Right lobe of liver (tissue), 6 donors: ENCODE measurements around the gene MYO9A. TPM values are rescaled to one million over a fixed set of nuclear protein-coding genes. Genes with fewer than 3 reads are reported as not detected.

ENCODE experiments used
- ATAC-seq, 4 donors: fragments of 200-7000 bp; cut with Tn5 transposase; one replicate each; pipeline ENCODE4 v1.9.1; 2020; ENCODE audit warnings: mild to moderate bottlenecking in 4 of 4, moderate library complexity in 4 of 4
- DNase-seq, 3 donors: peaks; one replicate each; pipeline ENCODE4 v3.0.0-alpha.2; 2020
- H3K27ac ChIP-seq, 3 donors: fragments of 200-600 bp; one replicate each; pipeline ENCODE4 v1.8.0; 2022
- H3K27me3 ChIP-seq, 2 donors: fragments of 200-600 bp; one replicate each; pipeline ENCODE4 v1.8.0; 2022
- H3K36me3 ChIP-seq, 4 donors: fragments of 200-600 bp; sonication (generic) in 1 of 4; one replicate each; pipeline versions ENCODE4 v1.5.1 to v1.8.0; 2017 to 2022; ENCODE audit warnings: control low read depth in 1 of 4
- H3K4me1 ChIP-seq, 4 donors: fragments of 200-600 bp; sonication (generic) in 1 of 4; one replicate each; pipeline versions ENCODE4 v1.5.1 to v1.8.0; 2017 to 2022; ENCODE audit warnings: control low read depth in 1 of 4
- H3K4me3 ChIP-seq, 3 donors: fragments of 200-600 bp; one replicate each; pipeline ENCODE4 v1.8.0; 2022
- H3K9me3 ChIP-seq, 4 donors: fragments of 200-600 bp; sonication (generic) in 1 of 4; one replicate each; pipeline versions ENCODE4 v1.5.1 to v1.8.0; 2017 to 2022; ENCODE audit warnings: control low read depth in 1 of 4
- POLR2A ChIP-seq: fragments of 450-650 bp; IDR thresholded peaks from one replicate; pipeline ENCODE4 v1.6.1; 2017; ENCODE audit warnings: antibody characterized with exemption, mild to moderate bottlenecking
- WGBS: methylation state at CpG from one replicate; pipeline ENCODE4 v1.1.6; 2018; ENCODE audit warnings: low coverage, low lambda C conversion rate; ENCODE audit not compliant: insufficient coverage; ENCODE audit errors: missing lambda C conversion rate; 5-methylcytosine and 5-hydroxymethylcytosine counted together
- intact Hi-C, 2 donors: fragments of 100-400 bp; cut with DNase I; formaldehyde crosslinking; loops; one replicate each; pipeline versions ENCODE4 v1.11.2 to v1.14.1; 2022
- total RNA-seq, 6 experiments: library from RNA; depleted of rRNA in 2 of 6; stranded (reverse); fragments of >200 nt in 2 of 6; fragmentation: NEBNext Ultra II Directional in 3 of 6; extraction: Animal tissue kit (Norgen Biotek cat#: 25700) in 3 of 6; gene quantifications; one replicate each; pipeline versions ENCODE4 v1.1.0 to v1.2.4, GENCODE V29; 2016 to 2023
- TF ChIP-seq, protein P1 (sequence below), 4 donors: fragments of 200-600 bp in 3 of 4; fragments of 450-650 bp in 1 of 4; IDR thresholded peaks; one replicate each; pipeline versions ENCODE4 v1.5.1 to v1.8.0; 2016 to 2022; ENCODE audit warnings: antibody characterized with exemption in 4 of 4, mild to moderate bottlenecking in 2 of 4
- donor health status: DM: no; HTN: yes; CAD: no.
- donor health status: DM: no; HTN: no; CAD: no.
- donor health status: DM: no; HTN: no; CAD: no.
- donor health status: DM: no; HTN: yes; CAD: no.
- donor health status: DM: no; HTN: yes; CAD: no.

Gene MYO9A
- total RNA-seq, 6 experiments from 2014 or later = 5.6 to 10.4 (median 8.5) TPM

DNA sequence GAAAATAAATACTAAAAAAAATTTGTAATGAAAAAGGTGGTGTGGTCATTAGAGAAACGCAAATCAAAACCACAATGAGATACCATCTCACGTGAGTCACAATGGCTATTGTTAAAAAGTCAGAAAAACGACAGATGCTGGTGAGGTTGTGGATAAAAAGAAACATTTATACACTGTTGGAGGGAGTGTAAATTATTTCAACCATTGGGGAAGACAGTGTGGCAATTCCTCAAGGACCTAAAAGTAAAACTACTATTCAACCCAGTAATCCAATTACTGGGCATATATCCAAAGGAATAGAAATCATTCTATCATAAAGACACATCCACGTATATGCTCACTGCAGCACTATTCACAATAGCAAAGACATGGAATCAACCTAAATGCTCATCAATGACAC lies 120.3 kb downstream of the MYO9A start:
- Histone ChIP-seq H3K27me3 (no peaks in the 10 kb centered on the region), H3K27ac (no peak overlapping the region), H3K4me1 (no peaks in the 10 kb centered on the region), H3K9me3 (no peaks in the 10 kb centered on the region), H3K36me3 (peaks cover 0 to 3% (median 0%) of the 10 kb centered on the region in 4 donors), H3K4me3 (no peak overlapping the region)
- intact Hi-C loops = no loop called here
- DNase-seq (no peak), ATAC-seq (no peak)
- TF ChIP-seq, protein P1, sequence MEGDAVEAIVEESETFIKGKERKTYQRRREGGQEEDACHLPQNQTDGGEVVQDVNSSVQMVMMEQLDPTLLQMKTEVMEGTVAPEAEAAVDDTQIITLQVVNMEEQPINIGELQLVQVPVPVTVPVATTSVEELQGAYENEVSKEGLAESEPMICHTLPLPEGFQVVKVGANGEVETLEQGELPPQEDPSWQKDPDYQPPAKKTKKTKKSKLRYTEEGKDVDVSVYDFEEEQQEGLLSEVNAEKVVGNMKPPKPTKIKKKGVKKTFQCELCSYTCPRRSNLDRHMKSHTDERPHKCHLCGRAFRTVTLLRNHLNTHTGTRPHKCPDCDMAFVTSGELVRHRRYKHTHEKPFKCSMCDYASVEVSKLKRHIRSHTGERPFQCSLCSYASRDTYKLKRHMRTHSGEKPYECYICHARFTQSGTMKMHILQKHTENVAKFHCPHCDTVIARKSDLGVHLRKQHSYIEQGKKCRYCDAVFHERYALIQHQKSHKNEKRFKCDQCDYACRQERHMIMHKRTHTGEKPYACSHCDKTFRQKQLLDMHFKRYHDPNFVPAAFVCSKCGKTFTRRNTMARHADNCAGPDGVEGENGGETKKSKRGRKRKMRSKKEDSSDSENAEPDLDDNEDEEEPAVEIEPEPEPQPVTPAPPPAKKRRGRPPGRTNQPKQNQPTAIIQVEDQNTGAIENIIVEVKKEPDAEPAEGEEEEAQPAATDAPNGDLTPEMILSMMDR (IDR thresholded peaks at IDR 0.05) = no peak
- TF ChIP-seq POLR2A = no peak
- 82% methylated on average over 4 of the region's 4 CpGs for WGBS

DNA sequence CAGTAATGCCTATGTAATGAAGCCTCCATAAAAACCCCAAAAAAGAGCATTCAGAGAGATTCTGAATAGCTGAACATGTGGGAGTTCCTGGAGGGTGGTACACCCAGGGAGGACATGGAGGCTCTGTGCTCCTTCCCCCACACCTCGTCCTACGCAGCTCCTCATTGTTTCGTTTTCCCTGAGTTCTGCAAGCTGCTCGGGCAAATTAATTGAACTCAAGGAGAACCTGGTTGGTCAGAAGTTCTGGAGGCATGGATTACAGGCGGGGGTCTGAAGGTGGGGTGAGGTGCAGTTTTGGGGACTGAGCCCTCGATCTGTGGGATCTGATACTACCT lies 142.2 kb downstream of the MYO9A start:
- DNase-seq (no peak), ATAC-seq (no peak)
- Histone ChIP-seq H3K27me3 (no peaks in the 10 kb centered on the region), H3K4me3 (no peak overlapping the region), H3K4me1 (no peaks in the 10 kb centered on the region), H3K36me3 (no peaks in the 10 kb centered on the region), H3K9me3 (no peaks in the 10 kb centered on the region), H3K27ac (no peak overlapping the region)
- no peak for TF ChIP-seq POLR2A
- WGBS = 70% methylated on average over 4 of the region's 6 CpGs
- intact Hi-C loops = no loop called here

GRCh38 chr15:71974211-71974610 lies 143.7 kb downstream of the MYO9A start:
- DNase-seq (no peak), ATAC-seq (no peak)
- no peaks in the 10 kb centered on the region for H3K4me1 ChIP-seq
- TF ChIP-seq POLR2A = no peak
- TF ChIP-seq, protein P1 (IDR thresholded peaks at IDR 0.05) = no peak
- intact Hi-C loops = no loop called here
- no peaks in the 10 kb centered on the region for H3K27me3 ChIP-seq
- no peaks in the 10 kb centered on the region for H3K9me3 ChIP-seq
- H3K4me3 ChIP-seq = no peak overlapping the region
- WGBS = 91% methylated on average over 3 of the region's 3 CpGs
- no peaks in the 10 kb centered on the region for H3K36me3 ChIP-seq
- H3K27ac ChIP-seq = no peak overlapping the region

DNA sequence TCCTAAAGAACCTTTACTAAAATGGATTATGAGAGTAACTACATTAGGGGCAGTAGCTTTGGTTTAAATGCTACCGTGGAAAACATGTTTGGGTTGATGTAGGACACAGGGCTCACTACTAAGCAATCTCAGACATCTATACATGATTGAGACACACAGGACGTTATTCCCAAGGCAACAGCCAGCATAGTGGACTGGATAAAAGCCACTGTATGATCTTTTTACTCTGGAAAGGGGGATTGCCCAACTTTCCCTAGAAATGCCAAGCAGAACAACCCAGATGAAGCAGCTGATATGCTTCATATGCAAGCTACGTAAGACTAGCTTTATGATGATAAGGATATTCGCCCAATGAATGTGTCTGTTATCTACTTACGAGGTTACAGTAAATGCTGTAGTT lies 144.6 kb downstream of the MYO9A start:
- Histone ChIP-seq H3K4me1 (no peaks in the 10 kb centered on the region), H3K9me3 (no peaks in the 10 kb centered on the region), H3K36me3 (no peaks in the 10 kb centered on the region), H3K4me3 (no peak overlapping the region), H3K27me3 (no peaks in the 10 kb centered on the region), H3K27ac (no peak overlapping the region)
- 93% methylated on average over 3 of the region's 5 CpGs for WGBS
- intact Hi-C loops = no loop called here
- no peak for TF ChIP-seq POLR2A
- TF ChIP-seq, protein P1 (IDR thresholded peaks at IDR 0.05) = no peak
- no peak for ATAC-seq
- no peak for DNase-seq

DNA sequence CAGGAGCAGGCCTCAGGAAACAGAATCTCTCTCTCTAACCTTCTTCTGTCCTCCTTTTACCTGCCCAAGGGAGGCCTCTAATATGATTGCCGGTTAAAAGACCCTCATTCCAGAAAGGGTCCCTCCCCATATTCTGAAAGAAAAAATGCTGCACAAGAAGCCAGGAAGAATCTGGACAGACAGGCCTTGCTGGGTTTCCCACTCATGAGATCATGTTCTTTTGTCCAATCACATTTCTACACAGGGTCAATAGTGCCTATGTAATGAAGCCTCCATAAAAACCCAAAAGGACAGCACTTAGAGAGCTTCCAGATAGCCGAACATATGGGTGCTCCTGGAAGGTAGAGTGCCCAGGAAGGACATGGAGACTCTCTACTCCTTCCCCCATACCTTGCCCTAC lies 146.0 kb downstream of the MYO9A start:
- DNase-seq = no peak
- ATAC-seq = no peak
- intact Hi-C loops = no loop called here
- H3K27ac ChIP-seq = no peak overlapping the region
- no peak for TF ChIP-seq POLR2A
- TF ChIP-seq, protein P1 (IDR thresholded peaks at IDR 0.05) = no peak
- no peaks in the 10 kb centered on the region for H3K4me1 ChIP-seq
- H3K36me3 ChIP-seq = no peaks in the 10 kb centered on the region
- H3K27me3 ChIP-seq = no peaks in the 10 kb centered on the region
- H3K4me3 ChIP-seq = no peak overlapping the region
- WGBS = 85% methylated on average over 1 of the region's 2 CpGs
- no peaks in the 10 kb centered on the region for H3K9me3 ChIP-seq
